WTC11 (cell line): ENCODE results near the gene OMD. TPM values are rescaled to one million over a fixed set of nuclear protein-coding genes. Genes with fewer than 3 reads are reported as not detected.

Experiments used
- ATAC-seq: fragments of 200-7000 bp; cut with Tn5 transposase; 2 replicates; pipeline ENCODE4 v1.10.0; 2021; ENCODE audit warnings: mild to moderate bottlenecking, moderate library complexity
- CTCF ChIA-PET: fragments of 300-600 bp; sonication (Branson Sonifier 250); formaldehyde crosslinking; loops from one replicate; lab custom pipeline; 2021; ENCODE audit warnings: antibody characterized with exemption; lab: Charles Lee
- POLR2A ChIA-PET: fragments of 350-600 bp; sonication (Branson Sonifier 250); formaldehyde crosslinking; loops from one replicate; lab custom pipeline; 2021; ENCODE audit warnings: antibody characterized with exemption; lab: Charles Lee
- DNase-seq: peaks from one replicate; pipeline ENCODE4 v3.0.0; 2021; ENCODE audit warnings: low spot score
- H3K27ac Mint-ChIP-seq: 2 replicates; pipeline ENCODE4 v1.8.0; 2021; ENCODE audit warnings: mixed read lengths
- H3K27me3 Mint-ChIP-seq: 2 replicates; pipeline ENCODE4 v1.8.0; 2021; ENCODE audit warnings: low read depth, mild to moderate bottlenecking, moderate library complexity, mixed read lengths
- H3K36me3 Mint-ChIP-seq: 2 replicates; pipeline ENCODE4 v1.8.0; 2021; ENCODE audit warnings: mixed read lengths
- H3K4me1 Mint-ChIP-seq: 2 replicates; pipeline ENCODE4 v1.8.0; 2022; ENCODE audit warnings: mixed read lengths
- H3K4me3 Mint-ChIP-seq: 2 replicates; pipeline ENCODE4 v1.8.0; 2021; ENCODE audit warnings: mild to moderate bottlenecking, moderate library complexity, mixed read lengths
- H3K9me3 Mint-ChIP-seq: 2 replicates; pipeline ENCODE4 v1.8.0; 2021; ENCODE audit warnings: mixed read lengths
- ATF1 ChIP-seq: sonication (generic); formaldehyde crosslinking; IDR thresholded peaks from 2 replicates; pipeline ENCODE4 v1.8.1; 2023; ENCODE audit warnings: mild to moderate bottlenecking, moderate library complexity, missing genetic modification reagents
- ETV6 ChIP-seq: sonication (generic); formaldehyde crosslinking; IDR thresholded peaks from 2 replicates; pipeline ENCODE4 v1.8.1; 2022; ENCODE audit warnings: mild to moderate bottlenecking, missing genetic modification reagents
- NFATC4 ChIP-seq: fragments of 250-450 bp; sonication (Bioruptor Pico); IDR thresholded peaks from 2 replicates; pipeline ENCODE4 v1.9.0; 2021; ENCODE audit warnings: mild to moderate bottlenecking
- NR3C1 ChIP-seq: sonication (generic); formaldehyde crosslinking; conservative IDR thresholded peaks from 2 replicates; pipeline ENCODE4 v1.8.1; 2023; ENCODE audit warnings: low read depth, mild to moderate bottlenecking, missing genetic modification reagents
- PRRX2 ChIP-seq: fragments of 250-450 bp; sonication (Bioruptor Pico); IDR thresholded peaks from 2 replicates; pipeline ENCODE4 v1.8.0; 2021; ENCODE audit warnings: mild to moderate bottlenecking
- RORB ChIP-seq: fragments of 250-450 bp; sonication (Bioruptor Pico); IDR thresholded peaks from 2 replicates; pipeline ENCODE4 v1.9.0; 2021; ENCODE audit warnings: mild to moderate bottlenecking
- TP53 ChIP-seq: sonication (generic); formaldehyde crosslinking; IDR thresholded peaks from 2 replicates; pipeline ENCODE4 v1.8.1; 2023; ENCODE audit warnings: mild to moderate bottlenecking, missing genetic modification reagents
- ZBTB21 ChIP-seq: sonication (generic); formaldehyde crosslinking; IDR thresholded peaks from 2 replicates; pipeline ENCODE4 v1.8.1; 2023; ENCODE audit warnings: mild to moderate bottlenecking, missing genetic modification reagents, borderline replicate concordance
- ZNF671 ChIP-seq: fragments of 250-450 bp; sonication (Bioruptor Pico); IDR thresholded peaks from 2 replicates; pipeline ENCODE4 v1.8.0; 2021; ENCODE audit warnings: mild to moderate bottlenecking
- total RNA-seq: library from RNA; stranded (reverse); gene quantifications from 3 replicates; pipeline ENCODE4 v1.2.3, GENCODE V29; 2021
- TF ChIP-seq, protein P1 (sequence below): sonication (generic); formaldehyde crosslinking; IDR thresholded peaks from 2 replicates; pipeline ENCODE4 v1.8.0; 2023; ENCODE audit warnings: mild to moderate bottlenecking, missing genetic modification reagents
- TF ChIP-seq, protein P2 (sequence below): sonication (generic); formaldehyde crosslinking; IDR thresholded peaks from 2 replicates; pipeline ENCODE4 v1.8.0; 2023; ENCODE audit warnings: missing genetic modification reagents, mild to moderate bottlenecking, borderline replicate concordance
- TF ChIP-seq, protein P3 (sequence below): fragments of 250-450 bp; sonication (Bioruptor Pico); IDR thresholded peaks from 2 replicates; pipeline ENCODE4 v1.9.0; 2021; ENCODE audit warnings: mild to moderate bottlenecking, borderline replicate concordance
- TF ChIP-seq, protein P4 (sequence below): sonication (generic); formaldehyde crosslinking; IDR thresholded peaks from 2 replicates; pipeline ENCODE4 v1.8.1; 2023; ENCODE audit warnings: mild to moderate bottlenecking, missing genetic modification reagents
- TF ChIP-seq, protein P5 (sequence below): fragments of 250-450 bp; sonication (Bioruptor Pico); IDR thresholded peaks from 2 replicates; pipeline ENCODE4 v2.1.2; 2022; ENCODE audit warnings: mild to moderate bottlenecking, moderate library complexity
- TF ChIP-seq, protein P6 (sequence below): fragments of 200-600 bp; IDR thresholded peaks from 2 replicates; pipeline ENCODE4 v1.8.0; 2022; ENCODE audit warnings: antibody characterized with exemption
- TF ChIP-seq, protein P7 (sequence below): sonication (generic); formaldehyde crosslinking; IDR thresholded peaks from 2 replicates; pipeline ENCODE4 v1.8.1; 2022; ENCODE audit warnings: mild to moderate bottlenecking, missing genetic modification reagents, moderate library complexity, borderline replicate concordance

Gene OMD
- total RNA-seq, 1 experiment from 2014 or later = not detected

DNA sequence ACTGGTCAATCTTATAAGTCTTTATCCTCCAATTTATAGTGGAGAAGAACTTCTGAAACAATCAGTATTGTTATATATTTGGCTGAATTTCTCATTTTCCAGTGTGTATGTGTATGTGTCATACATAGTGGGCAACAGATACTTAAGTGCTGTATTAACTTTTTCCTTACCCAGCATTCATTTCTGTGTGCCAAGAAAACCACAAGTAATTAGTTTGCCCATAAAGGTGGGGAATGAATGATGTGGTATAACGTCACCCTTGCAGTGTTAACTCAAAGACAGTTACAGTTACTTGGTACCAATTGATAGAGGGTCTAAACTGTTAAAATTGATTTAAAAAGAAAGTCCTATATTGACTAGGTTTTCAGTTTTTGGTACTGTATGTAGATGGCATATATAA lies 21.9 kb downstream of the OMD start:
- H3K36me3 Mint-ChIP-seq = peaks cover 7% of the 10 kb centered on the region; the same call in 1 of the 2 replicates
- H3K4me3 Mint-ChIP-seq = no peak overlapping the region
- H3K4me1 Mint-ChIP-seq = no peaks in the 10 kb centered on the region
- POLR2A ChIA-PET = no interaction called here
- CTCF ChIA-PET = no interaction called here
- TF ChIP-seq ZBTB21 (CRISPR knock-in tag) = no peak
- no peak for TF ChIP-seq TP53 (CRISPR knock-in tag)
- no peak for TF ChIP-seq NFATC4 (CRISPR knock-in tag)
- TF ChIP-seq, protein P1, sequence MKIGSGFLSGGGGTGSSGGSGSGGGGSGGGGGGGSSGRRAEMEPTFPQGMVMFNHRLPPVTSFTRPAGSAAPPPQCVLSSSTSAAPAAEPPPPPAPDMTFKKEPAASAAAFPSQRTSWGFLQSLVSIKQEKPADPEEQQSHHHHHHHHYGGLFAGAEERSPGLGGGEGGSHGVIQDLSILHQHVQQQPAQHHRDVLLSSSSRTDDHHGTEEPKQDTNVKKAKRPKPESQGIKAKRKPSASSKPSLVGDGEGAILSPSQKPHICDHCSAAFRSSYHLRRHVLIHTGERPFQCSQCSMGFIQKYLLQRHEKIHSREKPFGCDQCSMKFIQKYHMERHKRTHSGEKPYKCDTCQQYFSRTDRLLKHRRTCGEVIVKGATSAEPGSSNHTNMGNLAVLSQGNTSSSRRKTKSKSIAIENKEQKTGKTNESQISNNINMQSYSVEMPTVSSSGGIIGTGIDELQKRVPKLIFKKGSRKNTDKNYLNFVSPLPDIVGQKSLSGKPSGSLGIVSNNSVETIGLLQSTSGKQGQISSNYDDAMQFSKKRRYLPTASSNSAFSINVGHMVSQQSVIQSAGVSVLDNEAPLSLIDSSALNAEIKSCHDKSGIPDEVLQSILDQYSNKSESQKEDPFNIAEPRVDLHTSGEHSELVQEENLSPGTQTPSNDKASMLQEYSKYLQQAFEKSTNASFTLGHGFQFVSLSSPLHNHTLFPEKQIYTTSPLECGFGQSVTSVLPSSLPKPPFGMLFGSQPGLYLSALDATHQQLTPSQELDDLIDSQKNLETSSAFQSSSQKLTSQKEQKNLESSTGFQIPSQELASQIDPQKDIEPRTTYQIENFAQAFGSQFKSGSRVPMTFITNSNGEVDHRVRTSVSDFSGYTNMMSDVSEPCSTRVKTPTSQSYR (CRISPR knock-in tag) = no peak
- no peak for TF ChIP-seq ETV6 (CRISPR knock-in tag)
- TF ChIP-seq ATF1 (CRISPR knock-in tag) = no peak
- TF ChIP-seq, protein P2, sequence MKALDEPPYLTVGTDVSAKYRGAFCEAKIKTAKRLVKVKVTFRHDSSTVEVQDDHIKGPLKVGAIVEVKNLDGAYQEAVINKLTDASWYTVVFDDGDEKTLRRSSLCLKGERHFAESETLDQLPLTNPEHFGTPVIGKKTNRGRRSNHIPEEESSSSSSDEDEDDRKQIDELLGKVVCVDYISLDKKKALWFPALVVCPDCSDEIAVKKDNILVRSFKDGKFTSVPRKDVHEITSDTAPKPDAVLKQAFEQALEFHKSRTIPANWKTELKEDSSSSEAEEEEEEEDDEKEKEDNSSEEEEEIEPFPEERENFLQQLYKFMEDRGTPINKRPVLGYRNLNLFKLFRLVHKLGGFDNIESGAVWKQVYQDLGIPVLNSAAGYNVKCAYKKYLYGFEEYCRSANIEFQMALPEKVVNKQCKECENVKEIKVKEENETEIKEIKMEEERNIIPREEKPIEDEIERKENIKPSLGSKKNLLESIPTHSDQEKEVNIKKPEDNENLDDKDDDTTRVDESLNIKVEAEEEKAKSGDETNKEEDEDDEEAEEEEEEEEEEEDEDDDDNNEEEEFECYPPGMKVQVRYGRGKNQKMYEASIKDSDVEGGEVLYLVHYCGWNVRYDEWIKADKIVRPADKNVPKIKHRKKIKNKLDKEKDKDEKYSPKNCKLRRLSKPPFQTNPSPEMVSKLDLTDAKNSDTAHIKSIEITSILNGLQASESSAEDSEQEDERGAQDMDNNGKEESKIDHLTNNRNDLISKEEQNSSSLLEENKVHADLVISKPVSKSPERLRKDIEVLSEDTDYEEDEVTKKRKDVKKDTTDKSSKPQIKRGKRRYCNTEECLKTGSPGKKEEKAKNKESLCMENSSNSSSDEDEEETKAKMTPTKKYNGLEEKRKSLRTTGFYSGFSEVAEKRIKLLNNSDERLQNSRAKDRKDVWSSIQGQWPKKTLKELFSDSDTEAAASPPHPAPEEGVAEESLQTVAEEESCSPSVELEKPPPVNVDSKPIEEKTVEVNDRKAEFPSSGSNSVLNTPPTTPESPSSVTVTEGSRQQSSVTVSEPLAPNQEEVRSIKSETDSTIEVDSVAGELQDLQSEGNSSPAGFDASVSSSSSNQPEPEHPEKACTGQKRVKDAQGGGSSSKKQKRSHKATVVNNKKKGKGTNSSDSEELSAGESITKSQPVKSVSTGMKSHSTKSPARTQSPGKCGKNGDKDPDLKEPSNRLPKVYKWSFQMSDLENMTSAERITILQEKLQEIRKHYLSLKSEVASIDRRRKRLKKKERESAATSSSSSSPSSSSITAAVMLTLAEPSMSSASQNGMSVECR (CRISPR knock-in tag) = no peak
- TF ChIP-seq, protein P3, sequence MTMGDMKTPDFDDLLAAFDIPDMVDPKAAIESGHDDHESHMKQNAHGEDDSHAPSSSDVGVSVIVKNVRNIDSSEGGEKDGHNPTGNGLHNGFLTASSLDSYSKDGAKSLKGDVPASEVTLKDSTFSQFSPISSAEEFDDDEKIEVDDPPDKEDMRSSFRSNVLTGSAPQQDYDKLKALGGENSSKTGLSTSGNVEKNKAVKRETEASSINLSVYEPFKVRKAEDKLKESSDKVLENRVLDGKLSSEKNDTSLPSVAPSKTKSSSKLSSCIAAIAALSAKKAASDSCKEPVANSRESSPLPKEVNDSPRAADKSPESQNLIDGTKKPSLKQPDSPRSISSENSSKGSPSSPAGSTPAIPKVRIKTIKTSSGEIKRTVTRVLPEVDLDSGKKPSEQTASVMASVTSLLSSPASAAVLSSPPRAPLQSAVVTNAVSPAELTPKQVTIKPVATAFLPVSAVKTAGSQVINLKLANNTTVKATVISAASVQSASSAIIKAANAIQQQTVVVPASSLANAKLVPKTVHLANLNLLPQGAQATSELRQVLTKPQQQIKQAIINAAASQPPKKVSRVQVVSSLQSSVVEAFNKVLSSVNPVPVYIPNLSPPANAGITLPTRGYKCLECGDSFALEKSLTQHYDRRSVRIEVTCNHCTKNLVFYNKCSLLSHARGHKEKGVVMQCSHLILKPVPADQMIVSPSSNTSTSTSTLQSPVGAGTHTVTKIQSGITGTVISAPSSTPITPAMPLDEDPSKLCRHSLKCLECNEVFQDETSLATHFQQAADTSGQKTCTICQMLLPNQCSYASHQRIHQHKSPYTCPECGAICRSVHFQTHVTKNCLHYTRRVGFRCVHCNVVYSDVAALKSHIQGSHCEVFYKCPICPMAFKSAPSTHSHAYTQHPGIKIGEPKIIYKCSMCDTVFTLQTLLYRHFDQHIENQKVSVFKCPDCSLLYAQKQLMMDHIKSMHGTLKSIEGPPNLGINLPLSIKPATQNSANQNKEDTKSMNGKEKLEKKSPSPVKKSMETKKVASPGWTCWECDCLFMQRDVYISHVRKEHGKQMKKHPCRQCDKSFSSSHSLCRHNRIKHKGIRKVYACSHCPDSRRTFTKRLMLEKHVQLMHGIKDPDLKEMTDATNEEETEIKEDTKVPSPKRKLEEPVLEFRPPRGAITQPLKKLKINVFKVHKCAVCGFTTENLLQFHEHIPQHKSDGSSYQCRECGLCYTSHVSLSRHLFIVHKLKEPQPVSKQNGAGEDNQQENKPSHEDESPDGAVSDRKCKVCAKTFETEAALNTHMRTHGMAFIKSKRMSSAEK = no peak
- TF ChIP-seq, protein P4, sequence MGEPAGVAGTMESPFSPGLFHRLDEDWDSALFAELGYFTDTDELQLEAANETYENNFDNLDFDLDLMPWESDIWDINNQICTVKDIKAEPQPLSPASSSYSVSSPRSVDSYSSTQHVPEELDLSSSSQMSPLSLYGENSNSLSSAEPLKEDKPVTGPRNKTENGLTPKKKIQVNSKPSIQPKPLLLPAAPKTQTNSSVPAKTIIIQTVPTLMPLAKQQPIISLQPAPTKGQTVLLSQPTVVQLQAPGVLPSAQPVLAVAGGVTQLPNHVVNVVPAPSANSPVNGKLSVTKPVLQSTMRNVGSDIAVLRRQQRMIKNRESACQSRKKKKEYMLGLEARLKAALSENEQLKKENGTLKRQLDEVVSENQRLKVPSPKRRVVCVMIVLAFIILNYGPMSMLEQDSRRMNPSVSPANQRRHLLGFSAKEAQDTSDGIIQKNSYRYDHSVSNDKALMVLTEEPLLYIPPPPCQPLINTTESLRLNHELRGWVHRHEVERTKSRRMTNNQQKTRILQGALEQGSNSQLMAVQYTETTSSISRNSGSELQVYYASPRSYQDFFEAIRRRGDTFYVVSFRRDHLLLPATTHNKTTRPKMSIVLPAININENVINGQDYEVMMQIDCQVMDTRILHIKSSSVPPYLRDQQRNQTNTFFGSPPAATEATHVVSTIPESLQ (CRISPR knock-in tag) = no peak
- H3K27me3 Mint-ChIP-seq = no peaks in the 10 kb centered on the region
- no peak for DNase-seq
- H3K27ac Mint-ChIP-seq = no peak overlapping the region
- H3K9me3 Mint-ChIP-seq = peaks cover 13% of the 10 kb centered on the region
- no peak for ATAC-seq

DNA sequence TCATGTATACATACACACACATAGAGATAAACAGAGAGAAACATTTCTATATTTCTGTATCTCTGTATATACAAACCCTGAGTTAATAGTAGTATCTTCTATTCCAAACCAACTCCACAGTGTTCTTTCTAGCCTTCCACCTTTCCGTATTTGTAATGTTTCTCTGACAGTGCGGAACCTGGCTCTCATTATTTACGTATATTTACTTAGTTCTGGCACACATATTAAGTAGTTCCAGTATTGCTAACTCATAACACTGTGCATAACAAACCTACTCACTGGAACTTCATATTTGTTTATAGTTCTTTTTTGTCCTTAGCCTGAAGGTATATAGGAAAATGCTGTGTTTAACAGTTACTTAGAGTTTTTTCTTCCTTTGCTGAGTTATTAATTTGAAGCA lies 26.4 kb downstream of the OMD start:
- H3K9me3 Mint-ChIP-seq = peaks cover 17% of the 10 kb centered on the region
- DNase-seq (no peak), ATAC-seq (no peak)
- no peaks in the 10 kb centered on the region for H3K27me3 Mint-ChIP-seq
- no peak overlapping the region for H3K4me3 Mint-ChIP-seq
- POLR2A ChIA-PET = no interaction called here
- H3K27ac Mint-ChIP-seq = no peak overlapping the region
- no peaks in the 10 kb centered on the region for H3K4me1 Mint-ChIP-seq
- CTCF ChIA-PET = no interaction called here
- peaks cover 7% of the 10 kb centered on the region; the same call in 1 of the 2 replicates for H3K36me3 Mint-ChIP-seq
- TF ChIP-seq, protein P5, sequence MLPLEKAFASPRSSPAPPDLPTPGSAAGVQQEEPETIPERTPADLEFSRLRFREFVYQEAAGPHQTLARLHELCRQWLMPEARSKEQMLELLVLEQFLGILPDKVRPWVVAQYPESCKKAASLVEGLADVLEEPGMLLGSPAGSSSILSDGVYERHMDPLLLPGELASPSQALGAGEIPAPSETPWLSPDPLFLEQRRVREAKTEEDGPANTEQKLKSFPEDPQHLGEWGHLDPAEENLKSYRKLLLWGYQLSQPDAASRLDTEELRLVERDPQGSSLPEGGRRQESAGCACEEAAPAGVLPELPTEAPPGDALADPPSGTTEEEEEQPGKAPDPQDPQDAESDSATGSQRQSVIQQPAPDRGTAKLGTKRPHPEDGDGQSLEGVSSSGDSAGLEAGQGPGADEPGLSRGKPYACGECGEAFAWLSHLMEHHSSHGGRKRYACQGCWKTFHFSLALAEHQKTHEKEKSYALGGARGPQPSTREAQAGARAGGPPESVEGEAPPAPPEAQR (CRISPR knock-in tag) = no peak
- TF ChIP-seq, protein P6, sequence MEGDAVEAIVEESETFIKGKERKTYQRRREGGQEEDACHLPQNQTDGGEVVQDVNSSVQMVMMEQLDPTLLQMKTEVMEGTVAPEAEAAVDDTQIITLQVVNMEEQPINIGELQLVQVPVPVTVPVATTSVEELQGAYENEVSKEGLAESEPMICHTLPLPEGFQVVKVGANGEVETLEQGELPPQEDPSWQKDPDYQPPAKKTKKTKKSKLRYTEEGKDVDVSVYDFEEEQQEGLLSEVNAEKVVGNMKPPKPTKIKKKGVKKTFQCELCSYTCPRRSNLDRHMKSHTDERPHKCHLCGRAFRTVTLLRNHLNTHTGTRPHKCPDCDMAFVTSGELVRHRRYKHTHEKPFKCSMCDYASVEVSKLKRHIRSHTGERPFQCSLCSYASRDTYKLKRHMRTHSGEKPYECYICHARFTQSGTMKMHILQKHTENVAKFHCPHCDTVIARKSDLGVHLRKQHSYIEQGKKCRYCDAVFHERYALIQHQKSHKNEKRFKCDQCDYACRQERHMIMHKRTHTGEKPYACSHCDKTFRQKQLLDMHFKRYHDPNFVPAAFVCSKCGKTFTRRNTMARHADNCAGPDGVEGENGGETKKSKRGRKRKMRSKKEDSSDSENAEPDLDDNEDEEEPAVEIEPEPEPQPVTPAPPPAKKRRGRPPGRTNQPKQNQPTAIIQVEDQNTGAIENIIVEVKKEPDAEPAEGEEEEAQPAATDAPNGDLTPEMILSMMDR = no peak
- TF ChIP-seq PRRX2 (CRISPR knock-in tag) (no peak), RORB (CRISPR knock-in tag) (no peak), NR3C1 (CRISPR knock-in tag) (no peak), ZNF671 (CRISPR knock-in tag) (no peak)
- TF ChIP-seq, protein P7, sequence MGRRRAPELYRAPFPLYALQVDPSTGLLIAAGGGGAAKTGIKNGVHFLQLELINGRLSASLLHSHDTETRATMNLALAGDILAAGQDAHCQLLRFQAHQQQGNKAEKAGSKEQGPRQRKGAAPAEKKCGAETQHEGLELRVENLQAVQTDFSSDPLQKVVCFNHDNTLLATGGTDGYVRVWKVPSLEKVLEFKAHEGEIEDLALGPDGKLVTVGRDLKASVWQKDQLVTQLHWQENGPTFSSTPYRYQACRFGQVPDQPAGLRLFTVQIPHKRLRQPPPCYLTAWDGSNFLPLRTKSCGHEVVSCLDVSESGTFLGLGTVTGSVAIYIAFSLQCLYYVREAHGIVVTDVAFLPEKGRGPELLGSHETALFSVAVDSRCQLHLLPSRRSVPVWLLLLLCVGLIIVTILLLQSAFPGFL (CRISPR knock-in tag) = no peak
